RPMI8226 (cell line): ENCODE results near the gene ST6GALNAC6.

Source experiments
- DNase-seq: peaks from one replicate; pipeline ENCODE4 v3.0.0-alpha.2; 2015

The ST6GALNAC6 gene, protein sequence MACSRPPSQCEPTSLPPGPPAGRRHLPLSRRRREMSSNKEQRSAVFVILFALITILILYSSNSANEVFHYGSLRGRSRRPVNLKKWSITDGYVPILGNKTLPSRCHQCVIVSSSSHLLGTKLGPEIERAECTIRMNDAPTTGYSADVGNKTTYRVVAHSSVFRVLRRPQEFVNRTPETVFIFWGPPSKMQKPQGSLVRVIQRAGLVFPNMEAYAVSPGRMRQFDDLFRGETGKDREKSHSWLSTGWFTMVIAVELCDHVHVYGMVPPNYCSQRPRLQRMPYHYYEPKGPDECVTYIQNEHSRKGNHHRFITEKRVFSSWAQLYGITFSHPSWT

DNA sequence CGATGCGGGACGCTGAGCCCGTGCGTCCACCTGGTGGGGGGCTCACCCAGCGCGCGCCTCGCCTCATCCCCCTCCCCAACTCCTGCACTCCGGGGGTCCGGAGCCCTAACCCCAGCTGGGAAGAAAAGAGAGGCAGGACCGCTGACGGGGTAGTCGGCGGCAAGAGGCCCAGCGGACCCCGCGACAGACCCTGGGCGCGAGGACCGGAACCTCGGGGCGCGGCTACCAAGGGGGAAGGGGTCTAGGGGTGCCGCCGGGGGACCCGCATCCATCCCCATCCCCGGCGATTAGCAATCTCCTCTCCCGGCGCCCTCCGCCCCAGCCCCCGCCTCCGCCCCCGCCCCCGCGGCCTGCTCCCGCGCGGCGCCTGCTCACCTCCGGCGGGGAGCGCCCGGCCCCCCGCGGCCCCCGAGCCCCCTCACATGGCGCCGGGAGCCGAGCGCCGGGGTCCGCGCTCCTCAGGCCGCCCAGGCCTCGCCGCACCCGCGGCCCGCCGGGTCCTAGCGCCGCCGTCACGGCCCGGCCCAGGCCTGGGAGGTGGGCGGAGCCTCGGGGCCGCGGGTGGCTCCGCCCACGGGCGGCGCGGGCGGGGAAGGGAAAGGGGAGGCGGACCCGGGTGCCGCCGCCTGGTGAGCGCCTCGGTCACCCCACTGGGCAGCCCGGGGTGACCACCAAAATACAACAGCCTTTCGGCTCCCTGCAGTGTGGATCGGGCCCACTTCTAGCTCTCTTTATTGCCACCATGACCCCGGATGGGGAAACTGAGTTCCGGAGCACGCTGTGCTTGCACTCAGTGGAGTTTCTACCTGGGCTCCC lies at the start of gene ST6GALNAC6:
TSS of gene ST6GALNAC6 (minus strand) at position 476 of the 816 bp plus-strand sequence. CDS start 1,622 bp downstream, outside the sequence.
- peak; percentile 92 for DNase-seq

DNA sequence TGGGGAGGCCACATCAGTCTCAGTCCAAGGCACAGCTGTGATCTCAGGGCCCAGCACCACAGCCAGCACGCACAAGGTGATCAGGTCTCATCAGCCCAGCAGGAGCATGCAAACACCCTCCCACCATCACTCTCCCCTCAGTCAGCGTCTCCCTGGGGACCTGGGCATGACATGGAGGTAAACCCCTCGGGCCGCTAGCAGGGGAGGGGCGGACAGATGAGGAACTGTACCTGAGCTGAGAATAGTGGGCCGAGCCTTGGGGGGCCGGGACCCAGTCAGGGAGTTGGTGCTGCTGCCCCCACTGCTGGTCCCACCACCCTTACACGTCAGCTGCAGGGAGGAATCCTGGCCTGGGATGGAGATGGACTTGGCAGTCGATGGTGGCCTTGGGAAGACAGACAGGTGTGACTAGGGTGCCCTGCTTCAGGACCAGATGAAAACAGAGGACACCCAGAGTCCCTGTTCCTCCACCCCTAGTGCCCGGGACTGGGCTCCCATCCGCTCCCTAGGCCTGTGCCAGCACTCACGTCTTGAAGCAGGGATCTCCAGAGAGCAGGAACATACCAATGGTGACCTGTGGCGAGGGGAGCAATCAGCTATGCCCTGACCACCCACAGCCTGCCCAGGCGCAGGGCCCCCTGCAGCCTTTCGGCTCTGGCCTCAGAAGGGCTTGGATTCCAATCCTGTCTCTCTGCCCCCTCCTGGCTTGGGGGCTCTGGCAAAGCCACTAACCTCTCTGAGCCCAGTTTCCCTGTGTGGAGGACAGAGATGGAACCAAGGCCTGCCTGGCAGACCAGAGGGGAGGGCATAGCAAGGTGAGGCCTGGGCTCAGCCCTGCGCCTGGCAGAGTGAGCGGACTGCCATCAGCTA lies 48.7 kb upstream of the ST6GALNAC6 start:
- no peak for DNase-seq

DNA sequence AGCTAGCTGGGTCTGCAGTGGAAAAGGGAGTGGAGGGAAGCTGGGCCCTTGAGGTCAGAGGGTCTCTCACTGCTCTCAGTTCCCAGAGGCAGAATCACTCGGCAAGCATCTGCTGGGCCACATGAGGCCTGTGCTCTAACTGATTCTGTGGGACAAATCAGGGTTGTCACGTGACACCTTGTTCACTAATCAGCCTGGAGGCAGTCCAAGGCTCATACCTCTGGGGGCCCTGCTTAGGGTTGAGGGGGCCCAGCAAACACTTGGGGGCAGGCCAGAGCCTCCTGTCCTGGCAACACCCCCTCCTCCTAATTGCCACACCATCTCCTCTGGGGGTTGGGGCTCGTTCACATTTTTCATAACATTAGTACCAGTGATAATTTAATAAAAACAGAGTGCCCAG lies 47.3 kb upstream of the ST6GALNAC6 start:
- DNase-seq: no peak

DNA sequence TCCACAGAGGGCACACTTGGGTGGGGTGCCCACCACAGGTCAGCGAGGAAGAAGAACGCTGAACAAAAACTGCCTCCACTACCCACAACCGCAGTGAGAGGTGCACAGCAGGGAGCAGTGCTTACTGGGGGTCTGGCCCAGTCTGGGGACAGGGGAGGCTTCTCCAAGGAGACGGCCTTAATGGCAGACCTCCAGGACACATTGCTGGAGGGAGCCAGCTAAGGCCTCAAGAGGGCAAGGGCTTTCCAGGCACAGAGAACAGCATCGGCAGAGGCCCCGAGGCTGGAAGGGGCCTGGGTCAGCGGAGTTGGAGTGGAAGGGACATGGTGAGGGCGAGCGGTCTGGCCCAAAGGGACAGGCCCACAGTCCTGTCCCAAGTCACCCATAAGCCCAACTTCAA lies 46.5 kb upstream of the ST6GALNAC6 start:
- no peak for DNase-seq

DNA sequence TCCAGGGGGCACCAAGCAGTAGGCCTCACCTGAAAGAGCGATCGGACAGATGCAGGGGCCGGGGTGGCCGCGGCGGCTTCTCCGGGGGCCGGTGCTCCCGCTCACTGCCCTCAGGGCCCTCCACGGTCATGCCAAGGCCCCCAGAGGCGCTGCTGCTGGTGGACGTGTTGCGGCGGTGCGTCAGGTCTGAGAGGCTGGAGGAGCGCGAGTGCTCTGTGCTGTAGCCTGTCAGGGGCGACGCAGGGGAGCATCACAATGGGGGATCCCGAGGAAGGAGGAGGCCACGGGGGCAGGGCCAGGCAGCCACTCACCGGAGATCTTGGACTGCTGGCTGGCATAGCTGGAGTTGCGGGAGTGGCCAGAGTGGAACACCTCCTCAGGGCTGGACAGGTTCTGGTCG lies 45.9 kb upstream of the ST6GALNAC6 start:
- DNase-seq: no peak

DNA sequence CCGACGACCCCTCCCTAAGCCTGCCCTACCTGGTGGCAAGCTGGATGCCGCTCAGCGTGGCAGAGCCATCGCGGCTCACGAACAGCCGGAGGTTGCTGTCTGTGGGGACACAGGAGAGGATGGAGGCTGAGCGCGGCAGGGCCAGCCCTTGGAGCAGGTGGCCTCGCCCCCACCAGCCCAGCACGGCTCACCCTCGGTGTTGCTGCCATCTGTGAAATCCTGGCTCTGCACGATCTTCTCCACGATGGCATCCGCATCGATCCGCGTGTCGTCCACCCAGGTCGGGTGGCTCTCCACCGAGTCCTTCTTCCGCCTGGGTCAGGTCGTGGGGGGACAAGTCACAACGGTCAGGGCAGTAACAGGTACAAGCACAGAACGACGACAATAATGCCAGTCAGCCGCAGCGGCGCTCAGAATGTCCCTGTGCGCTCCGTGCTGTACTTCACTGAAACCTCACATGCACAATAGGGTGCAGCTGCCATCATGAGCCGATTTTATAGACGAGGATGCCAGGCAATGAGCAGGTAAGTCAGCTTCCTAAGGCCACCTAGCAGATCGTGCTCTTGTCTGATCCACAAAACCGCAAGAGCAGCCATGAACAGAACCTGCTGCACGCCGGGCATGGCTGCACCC lies 45.3 kb upstream of the ST6GALNAC6 start:
- DNase-seq: no peak

DNA sequence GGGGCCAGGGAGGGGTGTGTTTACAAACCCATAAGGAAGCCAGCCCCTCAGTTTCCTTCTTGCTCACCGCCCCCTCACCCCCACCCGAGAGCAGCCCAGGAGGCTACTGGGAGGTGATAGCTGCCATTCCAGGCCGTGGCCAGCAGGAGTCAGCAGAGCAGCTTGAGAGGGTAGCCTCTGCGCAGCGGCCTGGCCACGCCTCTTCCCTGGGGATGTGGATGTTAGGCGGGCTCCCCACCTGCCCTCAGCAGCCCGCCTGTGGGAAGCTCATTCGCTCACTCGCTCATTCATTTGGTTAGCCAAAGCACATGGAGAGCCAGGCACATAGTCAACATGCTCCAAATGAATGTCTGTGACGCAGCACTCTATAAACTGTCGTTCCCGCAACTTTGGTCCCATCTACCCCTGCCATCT lies 44.3 kb upstream of the ST6GALNAC6 start:
- peak; percentile 79 for DNase-seq

DNA sequence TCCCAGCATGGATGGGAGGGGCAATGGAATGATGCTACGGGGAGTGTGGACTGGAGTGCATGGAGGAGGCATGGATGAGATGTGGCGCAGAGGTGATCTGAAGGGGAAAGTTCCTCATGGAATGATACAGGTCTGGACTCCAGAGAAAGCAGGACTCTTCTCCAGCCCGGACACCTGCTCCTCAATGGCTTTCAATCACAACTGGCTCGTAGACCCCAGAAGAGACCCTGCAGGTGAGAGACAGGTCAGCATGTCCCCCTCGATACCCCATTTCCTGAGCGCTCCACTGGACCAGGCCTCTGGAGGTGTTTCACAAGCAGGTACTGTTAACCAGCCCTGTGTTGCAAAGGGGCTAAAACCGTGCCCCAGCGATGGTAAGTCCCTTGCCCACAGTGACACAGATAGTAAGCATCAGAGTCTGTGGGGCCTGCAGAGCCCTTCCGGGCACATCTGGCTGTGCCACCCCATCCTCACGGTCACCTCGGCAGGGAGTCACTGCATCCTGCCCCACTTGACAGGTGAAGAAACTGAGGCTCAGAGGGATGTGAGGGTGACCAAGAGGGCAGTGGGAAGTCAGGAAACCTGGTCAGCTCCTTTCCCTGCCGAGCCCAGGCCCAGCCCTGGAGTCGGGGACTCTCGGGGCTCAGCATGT lies 43.7 kb upstream of the ST6GALNAC6 start:
- DNase-seq: no peak

DNA sequence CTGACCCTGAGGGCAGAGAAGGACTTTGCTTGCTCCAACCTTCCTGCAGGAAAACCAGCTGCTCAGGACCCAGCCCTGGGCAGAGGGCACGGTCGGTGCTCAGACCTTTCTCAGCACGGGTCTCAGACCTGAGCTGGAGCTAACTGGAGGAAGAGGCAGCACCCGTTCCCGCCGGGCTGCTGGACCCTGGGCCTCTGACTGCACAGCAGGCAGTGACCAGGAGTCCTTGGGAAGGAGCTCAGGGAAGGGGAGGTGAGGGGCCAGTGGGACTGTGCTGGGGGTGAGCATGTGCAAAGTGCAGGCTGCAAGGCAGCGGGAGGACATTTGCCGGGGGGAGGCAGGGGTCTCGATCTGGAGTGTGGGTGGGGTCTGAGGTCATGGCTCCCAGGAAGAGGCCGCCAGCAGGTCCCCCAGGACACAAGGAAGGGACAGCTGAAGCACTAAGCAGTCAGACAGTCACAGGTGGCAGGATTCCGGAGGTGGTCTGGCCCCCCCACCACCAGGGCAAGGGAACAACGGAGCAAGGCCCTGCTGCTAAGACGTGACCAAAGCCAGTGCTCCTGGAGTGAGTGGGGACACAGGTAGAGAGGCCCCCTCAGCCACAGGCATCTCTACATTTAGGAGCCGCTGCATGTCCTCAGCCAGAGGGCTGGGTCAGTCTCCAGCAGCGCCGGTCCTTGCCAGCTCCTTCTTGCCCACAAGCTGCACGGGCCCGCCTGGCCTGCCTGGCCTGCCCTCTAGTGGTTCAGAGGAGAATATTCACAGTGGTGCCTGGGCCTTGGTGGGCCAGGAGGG lies 43.0 kb upstream of the ST6GALNAC6 start:
- DNase-seq: peak; percentile 80

DNA sequence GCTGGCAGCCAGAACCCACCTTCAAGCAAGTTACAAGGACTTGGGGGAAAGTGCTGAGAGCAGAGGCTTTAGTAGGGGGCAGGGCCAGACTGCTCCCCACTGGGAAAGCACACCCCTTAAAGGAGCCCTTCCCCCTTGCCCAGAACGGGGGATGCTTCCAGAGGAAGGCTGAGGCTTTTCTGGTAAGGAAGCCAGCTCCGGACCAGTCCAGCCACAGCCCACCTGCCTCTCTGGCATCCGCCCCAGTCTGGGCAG lies 42.5 kb upstream of the ST6GALNAC6 start:
- no peak for DNase-seq

DNA sequence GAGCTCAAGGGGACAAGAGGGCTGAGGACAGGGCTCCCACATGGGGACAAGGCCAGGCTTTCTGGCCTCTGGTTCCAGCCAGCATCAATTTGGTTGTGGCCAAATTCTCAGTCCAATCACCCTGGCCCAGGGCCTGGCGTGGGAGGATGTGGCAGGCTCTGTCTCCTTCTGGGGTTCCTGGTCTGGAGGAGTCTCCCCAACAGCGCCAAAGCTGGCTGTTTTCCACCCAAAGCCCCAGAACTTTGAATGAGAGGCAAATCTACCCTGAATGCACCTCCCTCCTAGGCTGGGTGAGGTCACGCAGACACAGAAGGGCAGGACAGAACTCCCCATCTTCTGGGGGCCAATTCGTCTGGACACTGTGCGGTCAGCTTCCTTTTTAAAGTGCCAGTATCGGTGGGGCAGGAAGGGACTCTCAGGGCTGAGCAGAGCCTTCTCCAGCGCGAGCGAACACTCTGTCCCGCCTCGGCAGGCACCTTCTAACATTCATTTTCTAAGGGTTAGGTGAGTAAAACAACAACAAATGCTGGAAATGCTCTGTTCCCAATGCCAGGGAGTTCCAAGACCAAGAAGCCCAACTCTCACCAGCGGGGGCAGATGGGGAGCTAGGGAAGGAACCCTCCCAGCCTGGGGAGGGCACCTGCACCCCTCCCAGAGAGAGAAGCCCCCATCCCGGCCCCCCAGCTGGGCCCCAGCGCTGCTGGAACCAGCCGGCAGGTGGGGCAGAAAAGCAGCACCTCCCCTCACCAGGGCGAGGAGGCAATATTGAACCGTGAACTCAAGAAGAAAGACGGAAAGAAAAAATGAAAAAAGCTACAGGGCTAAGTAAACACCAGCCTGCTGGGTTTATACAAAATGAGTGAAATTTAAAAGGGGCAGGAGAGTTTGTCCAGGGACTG lies 41.9 kb upstream of the ST6GALNAC6 start:
- no peak for DNase-seq

DNA sequence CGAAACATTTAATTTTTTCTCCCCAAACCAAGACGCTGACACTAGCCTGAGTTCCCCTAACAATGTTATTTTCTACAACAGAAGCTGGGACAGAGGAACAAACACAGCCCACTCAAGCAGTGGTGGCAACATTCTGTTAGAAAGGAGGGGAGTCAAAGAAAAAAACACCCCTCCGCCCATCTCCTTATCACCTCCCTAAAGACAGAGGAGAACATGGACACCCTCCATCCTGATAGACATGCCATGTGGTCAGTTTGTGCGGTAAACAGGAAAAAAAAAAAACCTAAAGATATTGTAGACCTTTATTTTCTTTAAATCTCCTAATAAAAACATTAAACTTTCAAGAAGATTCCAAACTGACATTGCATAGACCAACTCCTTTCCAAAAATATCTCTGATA lies 41.2 kb upstream of the ST6GALNAC6 start:
- DNase-seq: no peak

DNA sequence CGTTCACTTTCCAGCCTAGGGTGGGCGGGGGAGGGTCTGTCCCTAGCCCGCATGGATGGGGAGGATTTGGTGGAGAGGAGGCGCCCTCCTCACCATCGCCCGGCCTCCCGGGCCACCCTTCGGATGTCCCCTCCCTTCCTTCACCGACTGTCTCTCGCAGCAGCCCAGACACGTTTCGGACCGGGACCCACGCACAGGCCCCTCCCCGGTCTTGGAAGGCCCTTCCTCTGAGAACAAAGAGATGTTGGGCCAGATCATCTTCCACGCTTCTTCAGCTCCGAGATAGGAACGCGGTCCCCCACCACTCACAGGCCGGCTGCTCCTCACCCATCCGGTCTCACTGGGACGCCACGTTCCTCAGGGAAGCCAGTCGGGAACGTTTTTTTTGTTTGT lies 38.9 kb upstream of the ST6GALNAC6 start:
- DNase-seq: no peak

DNA sequence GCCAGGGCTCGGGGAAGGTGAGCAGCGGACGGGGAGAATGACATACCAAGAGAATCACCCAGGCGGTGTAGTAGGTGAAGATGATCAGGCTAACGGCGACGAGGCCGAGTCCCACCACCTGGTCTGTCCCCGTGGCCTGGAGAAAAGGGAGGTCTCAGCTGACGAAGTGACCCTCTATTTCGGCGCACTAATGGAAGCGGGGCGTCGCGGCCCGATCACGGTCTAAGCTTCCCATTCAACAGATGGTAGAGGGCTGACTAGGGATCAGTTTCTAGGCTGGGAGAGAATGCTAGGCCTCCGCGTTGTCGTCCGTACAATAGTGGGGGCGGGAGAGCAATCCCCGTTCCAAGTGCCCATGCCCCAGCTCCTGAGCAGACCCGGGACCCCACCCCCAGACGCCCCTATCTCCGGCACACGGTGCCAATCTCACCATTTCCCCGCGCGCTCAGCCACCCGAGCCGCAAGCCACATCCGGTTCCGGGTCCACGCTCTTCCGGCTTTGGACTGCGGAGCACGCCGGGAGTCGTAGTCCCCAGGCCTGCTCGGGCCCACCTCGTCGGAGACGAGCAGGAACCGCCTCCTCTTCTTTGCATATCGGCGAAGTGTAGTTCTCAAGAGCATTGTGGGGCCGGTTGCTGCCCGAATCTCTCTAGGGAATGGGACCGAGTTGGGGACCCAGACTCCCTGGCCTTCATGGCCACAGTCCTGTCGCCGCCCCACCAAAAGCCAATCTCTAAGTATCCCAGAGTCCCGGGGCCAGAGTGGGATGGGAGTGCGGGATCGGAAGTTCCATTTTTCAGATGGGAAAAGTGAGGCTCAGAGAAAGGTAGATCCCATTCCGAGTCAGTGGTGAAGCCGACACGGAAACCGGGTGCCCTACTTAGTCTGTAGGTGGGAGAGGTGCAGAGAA lies 38.2 kb upstream of the ST6GALNAC6 start, which contains the start of gene DPM2:
TSS of gene DPM2 (minus strand) at position 467 of the 910 bp plus-strand sequence. CDS start at position 433, 34 bp downstream.
- peak; percentile 97 for DNase-seq

DNA sequence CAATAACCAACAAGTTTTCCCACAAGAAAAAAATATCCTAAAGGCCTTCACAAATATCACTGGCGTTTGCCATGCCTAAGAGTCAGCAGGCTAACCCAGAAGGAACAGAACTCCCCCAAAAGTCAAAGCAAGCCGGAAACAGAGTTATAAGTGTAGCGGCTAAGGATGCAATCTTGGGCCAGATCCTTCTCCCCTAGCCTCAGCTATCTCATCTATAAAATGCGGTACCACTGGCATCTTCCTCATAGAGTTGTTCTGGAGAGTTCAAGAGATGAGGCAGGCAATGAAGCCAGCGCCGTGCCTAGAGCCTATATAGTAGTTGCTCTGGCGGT lies 37.6 kb upstream of the ST6GALNAC6 start:
- no peak for DNase-seq

DNA sequence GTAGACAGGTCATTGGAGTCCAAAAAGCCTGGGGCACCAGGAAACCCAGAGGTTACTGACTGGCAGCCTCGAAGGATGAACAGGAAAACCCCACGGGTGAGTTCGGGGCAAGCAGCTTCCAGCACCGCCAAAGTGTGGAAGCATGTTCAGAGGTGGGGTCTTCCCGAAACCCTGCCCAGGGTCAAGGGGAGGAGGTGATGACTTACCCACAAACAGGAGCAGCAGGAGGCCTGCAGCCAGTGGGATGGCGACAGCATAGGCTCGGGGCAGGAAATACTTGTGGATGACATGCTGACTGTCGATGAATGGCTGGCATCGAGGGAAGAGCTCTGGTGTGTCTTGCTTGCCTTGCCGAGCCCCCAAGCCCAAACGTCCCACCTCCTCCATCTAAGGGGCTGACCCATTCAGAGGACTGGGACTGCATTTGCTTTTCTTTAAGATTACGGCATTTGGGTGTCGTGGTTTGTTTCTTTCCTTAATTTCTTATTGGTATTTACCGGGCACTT lies 37.0 kb upstream of the ST6GALNAC6 start:
- no peak for DNase-seq

DNA sequence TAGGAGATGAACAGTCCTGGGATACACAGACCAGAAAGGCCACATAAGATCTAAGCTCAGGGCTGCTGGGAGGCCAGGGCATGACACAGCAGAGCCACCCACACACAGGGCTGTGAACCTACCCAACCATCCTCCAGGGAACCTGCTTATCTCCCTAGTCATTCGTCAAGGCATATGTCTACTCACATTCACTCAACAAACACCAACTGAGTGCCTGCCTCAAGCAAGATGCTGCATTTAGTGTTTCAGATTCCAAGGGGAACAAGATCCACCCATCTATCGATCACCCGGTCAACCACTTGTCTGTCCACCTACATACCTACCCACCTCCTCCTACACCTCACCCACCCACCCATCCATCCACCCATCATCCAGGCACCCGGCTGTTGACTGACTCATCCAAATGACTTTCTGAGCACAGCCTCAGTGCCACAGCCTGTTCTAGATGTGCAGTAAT lies 36.4 kb upstream of the ST6GALNAC6 start:
- no peak for DNase-seq

DNA sequence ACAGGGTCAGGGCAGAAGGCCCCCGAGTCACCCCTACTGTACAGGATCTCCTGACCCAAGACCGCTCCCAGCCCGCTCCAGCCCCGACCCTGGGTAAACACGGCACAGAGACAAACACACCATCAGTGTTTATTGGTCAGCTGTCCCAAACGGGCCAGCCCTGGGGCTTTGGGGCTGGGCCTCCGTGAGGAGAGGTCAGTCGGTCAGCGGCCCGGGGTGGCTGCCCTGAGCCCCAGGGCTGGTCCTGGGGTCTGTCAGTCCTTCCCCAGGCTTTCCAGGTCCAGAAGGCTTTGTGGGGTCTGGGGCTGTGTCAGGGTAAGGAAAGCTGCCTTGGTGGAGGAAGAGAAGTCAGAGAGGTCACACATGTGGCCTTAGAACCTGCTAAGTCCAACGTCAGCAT lies 35.6 kb upstream of the ST6GALNAC6 start:
- no peak for DNase-seq

DNA sequence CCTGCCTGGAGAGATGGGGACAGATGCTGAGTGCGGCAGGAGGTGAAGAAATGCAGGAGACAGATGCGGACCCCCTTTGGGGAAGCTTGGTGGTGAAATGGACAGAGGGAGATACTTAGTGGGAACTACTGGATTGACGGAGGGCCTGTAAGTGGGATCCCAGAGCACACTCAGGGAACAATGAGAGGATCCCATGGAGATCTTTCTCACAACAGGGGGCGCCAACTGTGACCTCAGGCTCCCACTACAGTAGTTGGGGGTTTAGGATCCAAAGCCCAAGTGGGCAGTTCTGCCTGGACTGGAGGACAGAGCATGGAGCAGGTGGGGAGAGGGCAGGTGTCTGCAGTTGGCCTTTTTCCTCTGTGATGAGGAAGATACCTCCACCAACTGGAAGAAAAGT lies 34.8 kb upstream of the ST6GALNAC6 start:
- no peak for DNase-seq
